ENCODE results near the gene RARB.

DNA sequence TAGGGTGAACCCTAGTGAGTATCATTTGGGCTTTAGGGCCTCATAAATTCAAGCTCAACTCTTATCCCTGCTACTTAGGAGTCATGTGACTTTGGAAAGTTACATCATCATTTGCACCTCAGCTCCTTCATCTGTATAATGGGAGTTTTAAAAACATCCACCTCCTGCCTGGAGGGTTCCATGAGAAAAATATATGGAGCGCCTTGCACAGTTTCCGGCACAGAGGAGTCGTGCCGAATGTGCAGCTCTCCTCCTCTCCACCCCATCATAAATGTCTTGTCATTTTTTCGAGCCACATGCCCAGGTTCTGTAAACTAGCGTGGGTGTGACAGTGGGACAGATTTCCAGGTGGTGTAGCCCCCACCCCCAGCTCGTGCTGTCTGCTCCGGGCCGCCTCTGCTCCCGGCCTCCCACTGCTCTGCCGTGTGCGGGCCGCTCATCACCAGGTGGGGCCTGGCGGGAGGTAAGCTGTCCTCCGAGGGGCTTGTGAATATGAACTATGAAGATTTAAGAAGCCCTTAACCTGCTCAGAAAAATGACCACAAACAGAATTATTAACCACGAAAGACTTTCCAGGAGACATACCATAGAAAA lies 146.2 kb downstream of the RARB start:
- TF ChIP-seq, protein P1, sequence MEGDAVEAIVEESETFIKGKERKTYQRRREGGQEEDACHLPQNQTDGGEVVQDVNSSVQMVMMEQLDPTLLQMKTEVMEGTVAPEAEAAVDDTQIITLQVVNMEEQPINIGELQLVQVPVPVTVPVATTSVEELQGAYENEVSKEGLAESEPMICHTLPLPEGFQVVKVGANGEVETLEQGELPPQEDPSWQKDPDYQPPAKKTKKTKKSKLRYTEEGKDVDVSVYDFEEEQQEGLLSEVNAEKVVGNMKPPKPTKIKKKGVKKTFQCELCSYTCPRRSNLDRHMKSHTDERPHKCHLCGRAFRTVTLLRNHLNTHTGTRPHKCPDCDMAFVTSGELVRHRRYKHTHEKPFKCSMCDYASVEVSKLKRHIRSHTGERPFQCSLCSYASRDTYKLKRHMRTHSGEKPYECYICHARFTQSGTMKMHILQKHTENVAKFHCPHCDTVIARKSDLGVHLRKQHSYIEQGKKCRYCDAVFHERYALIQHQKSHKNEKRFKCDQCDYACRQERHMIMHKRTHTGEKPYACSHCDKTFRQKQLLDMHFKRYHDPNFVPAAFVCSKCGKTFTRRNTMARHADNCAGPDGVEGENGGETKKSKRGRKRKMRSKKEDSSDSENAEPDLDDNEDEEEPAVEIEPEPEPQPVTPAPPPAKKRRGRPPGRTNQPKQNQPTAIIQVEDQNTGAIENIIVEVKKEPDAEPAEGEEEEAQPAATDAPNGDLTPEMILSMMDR (IDR thresholded peaks at IDR 0.05; ENCODE audit: insufficient read depth, low read length): no peak
- TF ChIP-seq POLR2AphosphoS5 (IDR thresholded peaks at IDR 0.05; ENCODE audit: low read depth) (no peak), REST (IDR thresholded peaks at IDR 0.05; ENCODE audit: insufficient replicate concordance, low read depth) (no peak)
